ENCODE results near the gene MED13. TPM values are rescaled to one million over a fixed set of nuclear protein-coding genes. Genes with fewer than 3 reads are reported as not detected.

Gene MED13
- total and polyA plus RNA-seq, 2 experiments from 2014 or later: 6.6 to 51.2 TPM

DNA sequence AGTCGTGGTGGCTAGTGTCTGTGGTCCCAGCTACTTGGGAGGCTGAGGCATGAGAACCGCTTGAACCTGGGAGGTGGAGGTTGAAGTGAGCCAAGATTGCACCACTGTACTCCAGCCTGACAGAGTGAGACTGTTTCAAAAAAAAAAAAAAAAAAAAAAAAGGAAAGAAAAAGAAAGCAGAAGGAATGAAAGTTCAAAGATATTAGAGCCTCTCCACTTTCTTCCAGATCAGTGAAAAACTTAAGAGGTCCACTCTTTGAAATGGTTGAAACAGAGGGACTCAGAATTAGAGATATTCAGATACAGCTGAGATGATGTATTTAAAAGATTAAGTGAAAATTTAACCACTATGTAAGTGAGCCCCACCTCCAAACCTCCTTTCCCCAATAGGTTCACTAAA lies 16.8 kb downstream of the MED13 start:
- 94% methylated on average over 2 of the region's 2 CpGs for WGBS (ENCODE audit: low lambda C conversion rate, missing lambda C conversion rate)

DNA sequence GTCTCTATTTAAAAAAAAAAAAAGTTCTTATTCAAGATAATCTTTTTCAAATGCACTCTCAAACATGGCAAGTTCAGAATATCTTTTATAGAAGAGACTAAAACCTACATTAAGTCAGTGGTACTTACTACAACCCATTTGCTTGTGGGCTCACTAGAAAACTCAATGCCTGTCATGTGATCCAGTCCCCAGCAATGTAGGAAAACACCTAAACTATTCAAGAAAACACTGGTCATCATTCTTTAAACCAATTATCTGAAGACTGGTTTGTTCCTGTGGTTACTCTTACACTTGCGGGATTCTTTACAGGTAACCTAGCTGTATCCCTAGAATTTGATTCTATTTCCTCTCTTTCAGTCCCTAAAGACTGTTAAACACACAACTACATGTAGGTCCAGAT lies 19.6 kb downstream of the MED13 start:
- 92% methylated on average over 1 of the region's 1 CpG for WGBS (ENCODE audit: low lambda C conversion rate, missing lambda C conversion rate)

More for the DNA sequence above, 16.8 kb downstream of the MED13 start:
- H3K4me3 ChIP-seq: no peak overlapping the region
- H3K36me3 ChIP-seq (replicated peaks; ENCODE audit: insufficient read depth, low read depth): peaks cover 5% of the 10 kb centered on the region
- H2AFZ ChIP-seq: no peak overlapping the region
- H3K9me2 ChIP-seq (replicated peaks; ENCODE audit: insufficient read depth): no peaks in the 10 kb centered on the region
- H3K4me1 ChIP-seq (ENCODE audit: insufficient read depth): no peaks in the 10 kb centered on the region
- no peak for DNase-seq (ENCODE audit: low spot score)
- peaks cover 83% of the 10 kb centered on the region for H4K20me1 ChIP-seq (ENCODE audit: insufficient read depth, poor library complexity, severe bottlenecking)
- peaks cover 100% of the 10 kb centered on the region for H3K79me2 ChIP-seq
- H3K27me3 ChIP-seq: no peaks in the 10 kb centered on the region
- no peaks in the 10 kb centered on the region for H3K9me3 ChIP-seq (ENCODE audit: low read depth)
- no peak for TF ChIP-seq EZH2 (IDR thresholded peaks at IDR 0.05; ENCODE audit: borderline replicate concordance)
- no peak for TF ChIP-seq EZH2phosphoT487 (IDR thresholded peaks at IDR 0.05; ENCODE audit: low read depth, severe bottlenecking, unreplicated experiment)
- TF ChIP-seq, protein P1, sequence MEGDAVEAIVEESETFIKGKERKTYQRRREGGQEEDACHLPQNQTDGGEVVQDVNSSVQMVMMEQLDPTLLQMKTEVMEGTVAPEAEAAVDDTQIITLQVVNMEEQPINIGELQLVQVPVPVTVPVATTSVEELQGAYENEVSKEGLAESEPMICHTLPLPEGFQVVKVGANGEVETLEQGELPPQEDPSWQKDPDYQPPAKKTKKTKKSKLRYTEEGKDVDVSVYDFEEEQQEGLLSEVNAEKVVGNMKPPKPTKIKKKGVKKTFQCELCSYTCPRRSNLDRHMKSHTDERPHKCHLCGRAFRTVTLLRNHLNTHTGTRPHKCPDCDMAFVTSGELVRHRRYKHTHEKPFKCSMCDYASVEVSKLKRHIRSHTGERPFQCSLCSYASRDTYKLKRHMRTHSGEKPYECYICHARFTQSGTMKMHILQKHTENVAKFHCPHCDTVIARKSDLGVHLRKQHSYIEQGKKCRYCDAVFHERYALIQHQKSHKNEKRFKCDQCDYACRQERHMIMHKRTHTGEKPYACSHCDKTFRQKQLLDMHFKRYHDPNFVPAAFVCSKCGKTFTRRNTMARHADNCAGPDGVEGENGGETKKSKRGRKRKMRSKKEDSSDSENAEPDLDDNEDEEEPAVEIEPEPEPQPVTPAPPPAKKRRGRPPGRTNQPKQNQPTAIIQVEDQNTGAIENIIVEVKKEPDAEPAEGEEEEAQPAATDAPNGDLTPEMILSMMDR (IDR thresholded peaks at IDR 0.05; ENCODE audit: poor library complexity): no peak
- no peak overlapping the region for H3K4me2 ChIP-seq
- no peak overlapping the region for H3K27ac ChIP-seq

DNA sequence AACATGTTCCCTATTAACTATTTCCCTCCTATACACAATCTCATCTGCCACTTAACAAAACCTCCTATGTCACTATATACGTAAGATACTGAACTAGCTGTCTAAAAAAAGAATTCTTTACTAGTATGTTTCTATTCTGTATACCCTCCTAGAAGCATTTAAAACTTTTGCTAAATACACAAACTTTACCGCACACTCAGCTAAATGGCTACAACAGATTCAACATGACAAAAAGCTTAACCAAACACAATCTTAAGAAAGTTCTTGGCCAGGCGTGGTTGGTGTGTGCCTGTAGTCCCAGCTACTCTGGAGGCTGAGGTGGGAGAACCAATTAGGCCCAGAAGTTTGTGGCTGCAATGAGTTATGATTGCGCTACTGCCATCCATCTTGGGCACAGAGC lies 20.0 kb downstream of the MED13 start:
- no peaks in the 10 kb centered on the region for H3K27me3 ChIP-seq
- peaks cover 78% of the 10 kb centered on the region for H4K20me1 ChIP-seq (ENCODE audit: insufficient read depth, poor library complexity, severe bottlenecking)
- no peak overlapping the region for H3K4me2 ChIP-seq
- WGBS (ENCODE audit: low lambda C conversion rate, missing lambda C conversion rate): 91% methylated on average over 4 of the region's 4 CpGs
- no peaks in the 10 kb centered on the region for H3K9me3 ChIP-seq (ENCODE audit: low read depth)
- no peak overlapping the region for H3K27ac ChIP-seq
- DNase-seq (ENCODE audit: low spot score): no peak
- TF ChIP-seq EZH2 (IDR thresholded peaks at IDR 0.05; ENCODE audit: borderline replicate concordance): no peak
- no peak for TF ChIP-seq EZH2phosphoT487 (IDR thresholded peaks at IDR 0.05; ENCODE audit: low read depth, severe bottlenecking, unreplicated experiment)
- H3K9me2 ChIP-seq (replicated peaks; ENCODE audit: insufficient read depth): no peaks in the 10 kb centered on the region
- H3K4me1 ChIP-seq (ENCODE audit: insufficient read depth): no peaks in the 10 kb centered on the region
- H2AFZ ChIP-seq: no peak overlapping the region
- H3K4me3 ChIP-seq: no peak overlapping the region
- H3K36me3 ChIP-seq (replicated peaks; ENCODE audit: insufficient read depth, low read depth): no peaks in the 10 kb centered on the region
- H3K79me2 ChIP-seq: peaks cover 98% of the 10 kb centered on the region

More for the DNA sequence above, 19.6 kb downstream of the MED13 start:
- Histone ChIP-seq H4K20me1 (ENCODE audit: insufficient read depth, poor library complexity, severe bottlenecking) (peaks cover 77% of the 10 kb centered on the region), H3K4me1 (ENCODE audit: insufficient read depth) (no peaks in the 10 kb centered on the region), H3K9me3 (ENCODE audit: low read depth) (no peaks in the 10 kb centered on the region), H2AFZ (no peak overlapping the region), H3K36me3 (replicated peaks; ENCODE audit: insufficient read depth, low read depth) (no peaks in the 10 kb centered on the region), H3K9me2 (replicated peaks; ENCODE audit: insufficient read depth) (no peaks in the 10 kb centered on the region), H3K4me2 (no peak overlapping the region), H3K4me3 (no peak overlapping the region), H3K27me3 (no peaks in the 10 kb centered on the region), H3K27ac (no peak overlapping the region), H3K79me2 (peaks cover 98% of the 10 kb centered on the region)
- TF ChIP-seq EZH2phosphoT487 (IDR thresholded peaks at IDR 0.05; ENCODE audit: low read depth, severe bottlenecking, unreplicated experiment): no peak
- no peak for TF ChIP-seq EZH2 (IDR thresholded peaks at IDR 0.05; ENCODE audit: borderline replicate concordance)
- TF ChIP-seq, protein P1 (IDR thresholded peaks at IDR 0.05; ENCODE audit: poor library complexity): no peak
- DNase-seq (ENCODE audit: low spot score): no peak

DNA sequence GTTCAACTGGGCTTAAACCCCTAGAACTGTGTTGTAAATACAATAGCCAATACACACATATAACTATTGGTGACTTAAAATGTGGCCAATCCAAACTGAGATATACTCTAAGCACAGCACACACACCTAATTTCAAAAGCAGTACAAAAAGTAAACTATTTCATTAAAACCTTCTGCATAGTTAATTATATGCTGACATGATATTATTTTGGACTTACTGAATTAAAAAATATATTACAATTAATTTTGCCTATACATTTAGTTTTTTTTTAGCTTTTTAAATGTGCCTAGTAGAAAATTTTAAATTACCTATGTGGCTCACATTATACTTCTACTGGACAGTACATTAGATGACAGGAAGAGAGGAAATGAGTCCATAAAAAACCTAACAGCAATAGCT lies 21.5 kb downstream of the MED13 start:
- Histone ChIP-seq H3K4me2 (no peak overlapping the region), H3K36me3 (replicated peaks; ENCODE audit: insufficient read depth, low read depth) (no peaks in the 10 kb centered on the region), H3K4me1 (ENCODE audit: insufficient read depth) (no peaks in the 10 kb centered on the region), H3K79me2 (peaks cover 96% of the 10 kb centered on the region), H2AFZ (no peak overlapping the region), H3K9me2 (replicated peaks; ENCODE audit: insufficient read depth) (no peaks in the 10 kb centered on the region), H3K27ac (no peak overlapping the region), H3K27me3 (no peaks in the 10 kb centered on the region), H3K9me3 (ENCODE audit: low read depth) (no peaks in the 10 kb centered on the region), H4K20me1 (ENCODE audit: insufficient read depth, poor library complexity, severe bottlenecking) (peaks cover 66% of the 10 kb centered on the region), H3K4me3 (no peak overlapping the region)
- no peak for DNase-seq (ENCODE audit: low spot score)
- TF ChIP-seq EZH2phosphoT487 (IDR thresholded peaks at IDR 0.05; ENCODE audit: low read depth, severe bottlenecking, unreplicated experiment) (no peak), EZH2 (IDR thresholded peaks at IDR 0.05; ENCODE audit: borderline replicate concordance) (no peak)
- TF ChIP-seq, protein P1 (IDR thresholded peaks at IDR 0.05; ENCODE audit: poor library complexity): no peak

Measured in hepatocyte (in vitro differentiated cells).